Kidney (tissue), 14 donors: ENCODE results near the gene SLC15A4. TPM values are rescaled to one million over a fixed set of nuclear protein-coding genes. Genes with fewer than 3 reads are reported as not detected.

Experiments
- DNase-seq, 5 donors: peaks; one replicate each; pipeline ENCODE4 v3.0.0-alpha.2; 2013 to 2020
- FAIRE-seq: peaks from 2 replicates; lab custom pipeline; 2012; peaks lifted over from hg19 to GRCh38; lab: Jason Lieb, UNC
- H3K27ac ChIP-seq, 2 donors: one replicate each; pipeline ENCODE4 v1.7.0; 2013; ENCODE audit warnings: low read depth in 2 of 2, low read length in 2 of 2, inconsistent platforms in 1 of 2
- H3K27me3 ChIP-seq: one replicate; pipeline ENCODE4 v1.7.1; 2013; ENCODE audit warnings: low read length, inconsistent platforms; ENCODE audit not compliant: control insufficient read depth, insufficient read depth
- H3K36me3 ChIP-seq, 3 donors: one replicate each; pipeline versions ENCODE4 v1.7.0 to v1.7.1; 2013; ENCODE audit warnings: low read length in 3 of 3, control low read depth in 1 of 3, inconsistent platforms in 1 of 3; ENCODE audit not compliant: insufficient read depth in 3 of 3, control insufficient read depth in 2 of 3
- H3K4me1 ChIP-seq, 3 donors: one replicate each; pipeline versions ENCODE4 v1.7.0 to v1.7.1; 2013; ENCODE audit warnings: low read length in 3 of 3, inconsistent platforms in 1 of 3, low read depth in 1 of 3; ENCODE audit not compliant: control insufficient read depth in 2 of 3, insufficient read depth in 2 of 3
- H3K4me3 ChIP-seq, 3 donors: one replicate each; pipeline versions ENCODE4 v1.7.0 to v1.8.1; 2013; ENCODE audit warnings: low read length in 3 of 3, control low read depth in 1 of 3, inconsistent platforms in 1 of 3
- H3K9ac ChIP-seq, 3 donors: one replicate each; pipeline versions ENCODE4 v1.7.0 to v1.7.1; 2013; ENCODE audit warnings: low read length in 3 of 3, control low read depth in 1 of 3, inconsistent platforms in 1 of 3
- H3K9me3 ChIP-seq, 3 donors: one replicate each; pipeline versions ENCODE4 v1.7.0 to v1.7.1; 2013; ENCODE audit warnings: low read length in 3 of 3, control low read depth in 1 of 3, inconsistent platforms in 1 of 3; ENCODE audit not compliant: control insufficient read depth in 2 of 3, insufficient read depth in 1 of 3
- CTCF ChIP-seq: IDR thresholded peaks from 3 replicates; pipeline ENCODE4 v1.5.1; 2012; ENCODE audit warnings: mild to moderate bottlenecking, moderate library complexity, borderline replicate concordance; ENCODE audit not compliant: insufficient read depth; ENCODE audit errors: extremely low read depth
- intact Hi-C: fragments of 100-400 bp; cut with DNase I; formaldehyde crosslinking; loops from one replicate; pipeline ENCODE4 v1.11.1; 2022
- polyA plus RNA-seq: library from polyadenylated mRNA; stranded (reverse); fragments of 350-450 nt; fragmentation: Illumina TruSeq; extraction: RNeasy Lipid Tissue Mini Kit (QIAGEN cat#74804); gene quantifications from one replicate; pipeline ENCODE4 v1.2.3, GENCODE V29; 2014; ENCODE audit warnings: low read depth, low replicate concordance; ENCODE audit not compliant: insufficient read depth
- total RNA-seq: library from RNA; stranded (reverse); fragmentation: NEBNext Ultra II Directional; extraction: Animal tissue kit (Norgen Biotek cat#: 25700); gene quantifications from one replicate; pipeline ENCODE4 v1.2.1, GENCODE V29; 2021
- donor health status: control.
- donor health status: control.
- donor health status: control.
- donor health status: control.
- donor health status: control.
- donor health status: DM: yes; HTN: yes; CAD: no.
- donor health status: Normal renal cell carcinoma (clear cell type).

Gene SLC15A4
- total and polyA plus RNA-seq, 2 donors from 2014 or later, result 11.3 to 32.4 TPM

GRCh38 chr12:128787827-128788226 is 35.9 kb downstream of the SLC15A4 start:
- no peaks in the 10 kb centered on the region for H3K9me3 ChIP-seq
- no peaks in the 10 kb centered on the region for H3K27me3 ChIP-seq
- no peak overlapping the region for H3K9ac ChIP-seq
- FAIRE-seq (no peak), DNase-seq (no peak)
- H3K4me3 ChIP-seq, result no peak overlapping the region
- no peaks in the 10 kb centered on the region for H3K4me1 ChIP-seq
- intact Hi-C loops, result no loop called here
- TF ChIP-seq CTCF, result no peak
- no peak overlapping the region for H3K27ac ChIP-seq
- H3K36me3 ChIP-seq, result peaks cover 0 to 5% (median 5%) of the 10 kb centered on the region in 3 donors

GRCh38 chr12:128786741-128787391 is 36.9 kb downstream of the SLC15A4 start:
- FAIRE-seq (no peak), DNase-seq (peak in 1 of 5 donors; percentile 49)
- Histone ChIP-seq H3K9me3 (no peaks in the 10 kb centered on the region), H3K4me1 (no peaks in the 10 kb centered on the region), H3K27ac (no peak overlapping the region), H3K4me3 (no peak overlapping the region), H3K36me3 (no peaks in the 10 kb centered on the region), H3K27me3 (no peaks in the 10 kb centered on the region), H3K9ac (no peak overlapping the region)
- intact Hi-C loops, result no loop called here
- no peak for TF ChIP-seq CTCF

GRCh38 chr12:128784030-128784760 is 39.6 kb downstream of the SLC15A4 start:
- H3K36me3 ChIP-seq, result no peaks in the 10 kb centered on the region
- no peak for TF ChIP-seq CTCF
- no peak overlapping the region for H3K9ac ChIP-seq
- intact Hi-C loops, result no loop called here
- no peaks in the 10 kb centered on the region for H3K9me3 ChIP-seq
- no peak for FAIRE-seq
- no peaks in the 10 kb centered on the region for H3K4me1 ChIP-seq
- H3K27me3 ChIP-seq, result no peaks in the 10 kb centered on the region
- H3K4me3 ChIP-seq, result no peak overlapping the region
- DNase-seq, result peak in 4 of 5 donors; percentile 39 to 74 (median 54)
- H3K27ac ChIP-seq, result no peak overlapping the region
